Common myeloid progenitor, CD34-positive (primary cell): ENCODE measurements around the gene ZNF785.
A peak's percentile ranks its signal among the peaks of the same experiment; 100 is the strongest.

Experiments used
- CTCF ChIA-PET: fragments of 350-600 bp; sonication (Branson Sonifier 250); formaldehyde crosslinking; loops from one replicate; lab custom pipeline; 2021; ENCODE audit warnings: antibody characterized with exemption; lab: Charles Lee
- POLR2A ChIA-PET: fragments of 350-600 bp; sonication (Branson Sonifier 250); formaldehyde crosslinking; loops from one replicate; lab custom pipeline; 2021; ENCODE audit warnings: antibody characterized with exemption; lab: Charles Lee
- DNase-seq, 3 donors: peaks; one replicate each; pipeline versions ENCODE4 v3.0.0 to v3.0.0-alpha.2; 2013
- H3K27ac ChIP-seq, 2 experiments: 1 replicate in 1 of 2; 2 replicates in 1 of 2; pipeline ENCODE4 v1.7.0; 2013; ENCODE audit warnings: inconsistent platforms in 2 of 2, low read length in 2 of 2, mild to moderate bottlenecking in 2 of 2, low read depth in 1 of 2, moderate library complexity in 1 of 2; ENCODE audit not compliant: severe bottlenecking in 2 of 2, insufficient read depth in 1 of 2, poor library complexity in 1 of 2
- H3K27me3 ChIP-seq, 5 experiments: replicated peaks in 2 of 5; 1 replicate in 3 of 5; 2 replicates in 2 of 5; pipeline versions ENCODE4 v1.6.1 to v1.7.0; 2013; ENCODE audit warnings: low read length in 4 of 5, mild to moderate bottlenecking in 2 of 5, moderate library complexity in 2 of 5, inconsistent platforms in 1 of 5; ENCODE audit not compliant: insufficient read depth in 5 of 5, control insufficient read depth in 4 of 5
- H3K36me3 ChIP-seq, 4 experiments: 1 replicate in 2 of 4; 2 replicates in 2 of 4; pipeline versions ENCODE4 v1.6.1 to v1.7.0; 2013; ENCODE audit warnings: low read length in 3 of 4, control low read depth in 1 of 4, mild to moderate bottlenecking in 1 of 4; ENCODE audit not compliant: control insufficient read depth in 4 of 4, insufficient read depth in 4 of 4
- H3K4me1 ChIP-seq, 4 experiments: 1 replicate in 3 of 4; 2 replicates in 1 of 4; pipeline versions ENCODE4 v1.6.1 to v1.7.1; 2013; ENCODE audit warnings: low read length in 3 of 4, mild to moderate bottlenecking in 3 of 4, control low read depth in 1 of 4, inconsistent platforms in 1 of 4, moderate library complexity in 1 of 4; ENCODE audit not compliant: control insufficient read depth in 4 of 4, insufficient read depth in 4 of 4; ENCODE audit errors: control extremely low read depth in 1 of 4
- H3K4me3 ChIP-seq, 7 experiments: 1 replicate in 4 of 7; 2 replicates in 3 of 7; pipeline versions ENCODE4 v1.5.1 to v1.7.0; 2013; ENCODE audit warnings: mild to moderate bottlenecking in 7 of 7, low read length in 6 of 7, moderate library complexity in 6 of 7, inconsistent platforms in 2 of 7, low read depth in 2 of 7, control low read depth in 1 of 7; ENCODE audit not compliant: insufficient read depth in 4 of 7, control insufficient read depth in 1 of 7; ENCODE audit errors: extremely low read depth in 1 of 7
- H3K9me3 ChIP-seq, 5 experiments: 1 replicate in 4 of 5; 2 replicates in 1 of 5; pipeline versions ENCODE4 v1.6.1 to v1.7.1; 2013; ENCODE audit warnings: low read length in 4 of 5, mild to moderate bottlenecking in 2 of 5, inconsistent platforms in 1 of 5, low read depth in 1 of 5, moderate library complexity in 1 of 5; ENCODE audit not compliant: control insufficient read depth in 4 of 5, insufficient read depth in 2 of 5; ENCODE audit errors: control extremely low read depth in 1 of 5
- WGBS: methylation state at CpG from one replicate; pipeline ENCODE4 v1.1.5; 2013; ENCODE audit not compliant: insufficient coverage; 5-methylcytosine and 5-hydroxymethylcytosine counted together

ZNF785 gene

GRCh38 chr16:30574678-30575077, 10.8 kb downstream of the ZNF785 start:
- ChIA-PET POLR2A (interaction anchor here (0.6 kb wide), 1 partner anchor 14 kb away, joined by 4 read pairs; no protein-coding TSS in a partner anchor), CTCF (interaction anchor here (1.0 to 1.3 kb wide), 2 partner anchors 20 to 29 kb away, joined by 3 read pairs; no protein-coding TSS in a partner anchor)
- WGBS = no CpG with 5 or more reads among the region's 1 CpG
- Histone ChIP-seq H3K36me3 (peaks cover 0 to 18% (median 9%) of the 10 kb centered on the region in 4 experiments), H3K27me3 (no peaks in the 10 kb centered on the region), H3K4me3 (no peak overlapping the region), H3K9me3 (no peaks in the 10 kb centered on the region), H3K4me1 (peaks cover 7 to 30% (median 20%) of the 10 kb centered on the region in 4 experiments), H3K27ac (no peak overlapping the region)
- no peak for DNase-seq

GRCh38 chr16:30571445-30572322, 13.8 kb downstream of the ZNF785 start, which contains the start of gene ZNF688:
Gene ZNF688 (minus strand): TSS chr16:30571714. CDS start chr16:30571629, 85 bp downstream.
- whole genome bisulfite sequencing = 0% methylated on average over 50 of the region's 67 CpGs
- Histone ChIP-seq H3K9me3 (no peaks in the 10 kb centered on the region), H3K27ac (peak within 1 kb of the TSS; percentile 90 to 94), H3K4me3 (peak within 1 kb of the TSS; percentile 71 to 93 (median 86)), H3K36me3 (peaks cover 0 to 3% (median 0%) of the 10 kb centered on the region in 4 experiments), H3K27me3 (no peaks in the 10 kb centered on the region), H3K4me1 (peaks cover 7 to 57% (median 36%) of the 10 kb centered on the region in 4 experiments)
- peak; percentile 99 to 100 (median 99) for DNase-seq
- ChIA-PET POLR2A (interaction anchor here (0.6 to 1.9 kb wide), 5 partner anchors 14 to 176 kb away, joined by 3 to 12 read pairs (median 4); partner anchors contain the start of genes PRR14, ZNF48, ZNF764 and ZNF785), CTCF (interaction anchor here (0.7 to 2.3 kb wide), 10 partner anchors 10 to 60 kb away, joined by 3 to 6 read pairs (median 3); no protein-coding TSS in a partner anchor)

- H3K4me3 ChIP-seq = peak overlapping the region; percentile 71 to 93 (median 86)
These were observed 14.7 kb downstream of the ZNF785 start for GRCh38 chr16:30570636-30571444.

DNA sequence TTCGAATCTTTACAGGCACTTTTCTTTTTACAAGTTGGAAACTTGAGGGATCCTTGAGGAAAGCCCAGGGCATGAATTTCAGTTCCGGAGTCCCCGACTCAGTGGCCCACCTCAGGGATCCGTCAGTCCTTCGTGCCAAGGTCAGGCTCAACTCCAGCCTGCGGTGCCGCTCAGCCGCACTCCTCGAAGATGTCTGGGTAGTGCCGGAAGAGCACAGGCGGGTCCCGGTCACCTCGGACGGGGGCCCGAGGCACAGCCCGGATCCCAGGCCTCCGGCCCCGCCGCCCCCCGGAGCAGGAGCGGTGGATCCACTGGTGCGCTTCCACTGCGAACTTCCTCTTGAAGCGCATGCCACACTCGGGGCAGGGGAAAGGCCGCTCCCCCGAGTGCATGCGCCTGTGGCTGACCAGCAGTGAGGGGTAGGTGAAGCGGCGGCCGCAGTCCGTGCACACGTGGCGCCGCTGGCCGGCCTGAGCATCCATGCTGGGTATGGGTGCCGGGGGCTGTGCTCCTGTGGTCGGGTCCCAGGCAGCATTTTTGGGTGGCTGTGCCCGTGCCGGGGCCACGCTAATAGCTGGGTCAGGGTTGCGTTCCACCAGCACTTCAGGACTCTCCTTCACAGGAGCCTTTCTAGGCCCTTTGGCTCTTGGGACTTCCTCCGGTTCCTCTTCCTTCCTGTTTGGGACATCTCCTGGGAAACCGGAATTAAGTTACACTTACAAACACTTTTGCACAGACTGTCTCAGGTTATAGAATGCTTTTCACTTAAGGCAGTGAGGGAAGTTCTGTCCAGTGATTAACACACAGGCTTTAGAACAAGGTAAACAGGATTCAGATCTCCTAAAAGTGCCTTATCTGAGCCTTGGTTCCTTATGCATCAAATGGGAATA, 15.5 kb downstream of the ZNF785 start:
- H3K4me3 ChIP-seq = peak overlapping the region in 2 of 7 experiments; percentile 84 to 93
- H3K4me1 ChIP-seq = peaks cover 7 to 57% (median 36%) of the 10 kb centered on the region in 4 experiments
- H3K27ac ChIP-seq = peak overlapping the region in 1 of 2 experiments; percentile 94
- 95% methylated on average over 39 of the region's 44 CpGs for WGBS
- peaks cover 0 to 3% (median 0%) of the 10 kb centered on the region in 4 experiments for H3K36me3 ChIP-seq
- no peaks in the 10 kb centered on the region for H3K9me3 ChIP-seq
- DNase-seq = no peak
- no peaks in the 10 kb centered on the region for H3K27me3 ChIP-seq
- POLR2A ChIA-PET = no interaction called here
- CTCF ChIA-PET = interaction anchor here (0.6 to 2.3 kb wide), 4 partner anchors 8 to 34 kb away, joined by 3 to 6 read pairs (median 4); no protein-coding TSS in a partner anchor

More at GRCh38 chr16:30570636-30571444, 14.7 kb downstream of the ZNF785 start:
- Histone ChIP-seq H3K9me3 (no peaks in the 10 kb centered on the region), H3K36me3 (peaks cover 0 to 3% (median 0%) of the 10 kb centered on the region in 4 experiments), H3K27ac (peak overlapping the region; percentile 90 to 94), H3K4me1 (peaks cover 7 to 57% (median 36%) of the 10 kb centered on the region in 4 experiments), H3K27me3 (no peaks in the 10 kb centered on the region)
- CTCF ChIA-PET = interaction anchor here (0.6 to 2.3 kb wide), 5 partner anchors 9 to 35 kb away, joined by 3 to 6 read pairs (median 4); no protein-coding TSS in a partner anchor
- WGBS = 16% methylated on average over 9 of the region's 22 CpGs
- peak in 2 of 3 donors; percentile 40 to 46 for DNase-seq
- POLR2A ChIA-PET = interaction anchor here (0.6 to 1.9 kb wide), 2 partner anchors 80 to 176 kb away, joined by 3 to 11 read pairs; partner anchors contain the start of genes PRR14 and ZNF48

- H3K36me3 ChIP-seq = no peaks in the 10 kb centered on the region
- ChIA-PET POLR2A (no interaction called here), CTCF (interaction anchor here (1.2 kb wide), 1 partner anchor 33 kb away, joined by 4 read pairs; no protein-coding TSS in a partner anchor)
- H3K27me3 ChIP-seq = no peaks in the 10 kb centered on the region
- H3K4me1 ChIP-seq = peaks cover 7 to 57% (median 36%) of the 10 kb centered on the region in 4 experiments
- no peak overlapping the region for H3K4me3 ChIP-seq
- 100% methylated on average over 2 of the region's 3 CpGs for WGBS
- no peak for DNase-seq
- no peak overlapping the region for H3K27ac ChIP-seq
- no peaks in the 10 kb centered on the region for H3K9me3 ChIP-seq
These were observed 16.2 kb downstream of the ZNF785 start for GRCh38 chr16:30569281-30569680.
